ENCODE data around the gene PMEPA1.
A peak's percentile ranks its signal among the peaks of the same experiment; 100 is the strongest.

PMEPA1 gene

GRCh38 chr20:57710841-57711240 is 1.0 kb upstream of the PMEPA1 start:
- no peak for DNase-seq

- peak; percentile 23 for DNase-seq
Observed at GRCh38 chr20:57708694-57709673, 831 bp downstream of the PMEPA1 start.

- no peak for DNase-seq
Observed at GRCh38 chr20:57707849-57708693, 1.7 kb downstream of the PMEPA1 start.

- no peak for DNase-seq
Observed at GRCh38 chr20:57707320-57707719, 2.5 kb downstream of the PMEPA1 start.

GRCh38 chr20:57705127-57705899 is 4.5 kb downstream of the PMEPA1 start:
- DNase-seq, result no peak

GRCh38 chr20:57704245-57704644 is 5.6 kb downstream of the PMEPA1 start:
- DNase-seq, result no peak

- no peak for DNase-seq
Observed at GRCh38 chr20:57703013-57703412, 6.8 kb downstream of the PMEPA1 start.

GRCh38 chr20:57702521-57702920 is 7.3 kb downstream of the PMEPA1 start:
- no peak for DNase-seq

GRCh38 chr20:57702091-57702490 is 7.7 kb downstream of the PMEPA1 start:
- DNase-seq, result no peak

- no peak for DNase-seq
Observed at GRCh38 chr20:57701651-57702050, 8.2 kb downstream of the PMEPA1 start.

GRCh38 chr20:57701090-57701489 is 8.7 kb downstream of the PMEPA1 start:
- DNase-seq, result no peak

GRCh38 chr20:57699395-57699794 is 10.4 kb downstream of the PMEPA1 start:
- no peak for DNase-seq

GRCh38 chr20:57698867-57699275 is 10.9 kb downstream of the PMEPA1 start:
- no peak for DNase-seq

GRCh38 chr20:57698116-57698866 is 11.5 kb downstream of the PMEPA1 start:
- peak; percentile 43 for DNase-seq

- DNase-seq, result no peak
Observed at GRCh38 chr20:57697543-57697942, 12.3 kb downstream of the PMEPA1 start.

GRCh38 chr20:57696401-57696961 is 13.3 kb downstream of the PMEPA1 start:
- DNase-seq, result no peak

GRCh38 chr20:57695940-57696339 is 13.9 kb downstream of the PMEPA1 start:
- no peak for DNase-seq

GRCh38 chr20:57695012-57695411 is 14.8 kb downstream of the PMEPA1 start:
- DNase-seq, result no peak

GRCh38 chr20:57694481-57694880 is 15.3 kb downstream of the PMEPA1 start:
- no peak for DNase-seq

- no peak for DNase-seq
Observed at GRCh38 chr20:57693670-57694329, 16.0 kb downstream of the PMEPA1 start.

- no peak for DNase-seq
Observed at GRCh38 chr20:57693002-57693582, 16.7 kb downstream of the PMEPA1 start.
